Omental fat pad (tissue), 4 donors: ENCODE data around the gene SPATA6L. TPM values are rescaled to one million over a fixed set of nuclear protein-coding genes. Genes with fewer than 3 reads are reported as not detected.

Experiments used
- ATAC-seq: fragments of 150-250 bp; one replicate; pipeline ENCODE4 v1.9.1; 2016; ENCODE audit warnings: mild to moderate bottlenecking, moderate library complexity; ENCODE audit not compliant: low FRiP score
- DNase-seq: peaks from one replicate; pipeline ENCODE4 v3.0.0-alpha.2; 2019; ENCODE audit warnings: low spot score
- total RNA-seq, 4 donors: library from RNA; depleted of rRNA; stranded (reverse); fragments of >200 nt; gene quantifications; one replicate each; pipeline ENCODE4 v1.1.0, GENCODE V29; 2016
- TF ChIP-seq, protein P1 (sequence below), 3 donors: fragments of 450-650 bp; IDR thresholded peaks; one replicate each; pipeline ENCODE4 v1.5.1; 2016 to 2017; ENCODE audit warnings: antibody characterized with exemption in 3 of 3, mild to moderate bottlenecking in 3 of 3, moderate library complexity in 2 of 3

SPATA6L gene, protein sequence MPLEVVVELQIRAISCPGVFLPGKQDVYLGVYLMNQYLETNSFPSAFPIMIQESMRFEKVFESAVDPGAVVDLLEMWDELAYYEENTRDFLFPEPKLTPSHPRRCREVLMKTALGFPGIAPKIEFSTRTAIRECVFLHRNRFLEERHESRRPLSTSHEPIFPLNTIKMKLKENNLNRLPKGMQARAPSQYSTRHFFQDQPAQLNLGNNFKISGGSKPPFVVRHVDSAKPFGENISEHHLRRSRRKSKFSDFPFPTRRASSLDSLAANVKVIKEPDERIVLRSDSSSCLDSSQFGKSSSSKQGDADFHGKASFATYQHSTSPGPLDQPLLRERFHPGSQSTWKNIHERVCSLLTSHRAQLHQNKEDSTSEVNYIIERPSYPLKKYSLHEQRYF
- total RNA-seq: 1 to 10 TPM; 1.3 to 5.5 (median 2.6) TPM

DNA sequence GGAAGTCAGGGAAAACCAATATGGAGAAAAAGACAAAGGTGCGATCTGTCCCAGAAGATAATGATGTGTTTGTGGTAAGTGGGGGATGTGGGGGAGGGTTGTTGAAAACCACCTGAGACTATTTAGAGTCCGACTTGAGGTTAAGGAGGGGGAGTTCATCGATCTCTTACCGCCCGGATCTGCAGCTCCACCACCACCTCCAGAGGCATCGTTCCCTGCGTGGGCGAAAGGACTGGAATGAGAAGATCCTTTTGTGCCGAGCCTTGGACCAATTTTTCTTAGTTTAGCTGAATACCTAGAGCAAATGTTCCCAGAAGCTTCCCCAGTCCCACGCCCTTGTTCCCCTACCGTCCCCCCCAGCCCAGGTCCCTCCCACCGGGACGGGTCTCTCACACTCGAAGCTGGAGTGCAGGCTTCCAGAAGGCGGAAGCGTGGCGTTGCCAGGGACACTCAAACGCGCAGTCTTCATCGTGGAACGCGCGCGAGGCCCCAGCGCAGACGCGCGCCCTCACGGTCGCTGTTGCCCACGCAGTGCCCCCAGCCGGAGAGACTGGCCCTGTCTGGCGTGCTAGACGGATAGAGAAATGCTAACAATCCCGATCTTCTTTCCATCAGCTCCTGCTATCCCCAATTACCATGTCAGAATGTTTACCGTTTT, at the start of gene SPATA6L:
SPATA6L (minus strand) TSS at position 439 of the 658 bp plus-strand sequence; CDS start at position 209, 230 bp downstream.
- DNase-seq: peak; percentile 39
- TF ChIP-seq, protein P1, sequence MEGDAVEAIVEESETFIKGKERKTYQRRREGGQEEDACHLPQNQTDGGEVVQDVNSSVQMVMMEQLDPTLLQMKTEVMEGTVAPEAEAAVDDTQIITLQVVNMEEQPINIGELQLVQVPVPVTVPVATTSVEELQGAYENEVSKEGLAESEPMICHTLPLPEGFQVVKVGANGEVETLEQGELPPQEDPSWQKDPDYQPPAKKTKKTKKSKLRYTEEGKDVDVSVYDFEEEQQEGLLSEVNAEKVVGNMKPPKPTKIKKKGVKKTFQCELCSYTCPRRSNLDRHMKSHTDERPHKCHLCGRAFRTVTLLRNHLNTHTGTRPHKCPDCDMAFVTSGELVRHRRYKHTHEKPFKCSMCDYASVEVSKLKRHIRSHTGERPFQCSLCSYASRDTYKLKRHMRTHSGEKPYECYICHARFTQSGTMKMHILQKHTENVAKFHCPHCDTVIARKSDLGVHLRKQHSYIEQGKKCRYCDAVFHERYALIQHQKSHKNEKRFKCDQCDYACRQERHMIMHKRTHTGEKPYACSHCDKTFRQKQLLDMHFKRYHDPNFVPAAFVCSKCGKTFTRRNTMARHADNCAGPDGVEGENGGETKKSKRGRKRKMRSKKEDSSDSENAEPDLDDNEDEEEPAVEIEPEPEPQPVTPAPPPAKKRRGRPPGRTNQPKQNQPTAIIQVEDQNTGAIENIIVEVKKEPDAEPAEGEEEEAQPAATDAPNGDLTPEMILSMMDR (IDR thresholded peaks at IDR 0.05): no peak
- peak; percentile 55 for ATAC-seq

DNA sequence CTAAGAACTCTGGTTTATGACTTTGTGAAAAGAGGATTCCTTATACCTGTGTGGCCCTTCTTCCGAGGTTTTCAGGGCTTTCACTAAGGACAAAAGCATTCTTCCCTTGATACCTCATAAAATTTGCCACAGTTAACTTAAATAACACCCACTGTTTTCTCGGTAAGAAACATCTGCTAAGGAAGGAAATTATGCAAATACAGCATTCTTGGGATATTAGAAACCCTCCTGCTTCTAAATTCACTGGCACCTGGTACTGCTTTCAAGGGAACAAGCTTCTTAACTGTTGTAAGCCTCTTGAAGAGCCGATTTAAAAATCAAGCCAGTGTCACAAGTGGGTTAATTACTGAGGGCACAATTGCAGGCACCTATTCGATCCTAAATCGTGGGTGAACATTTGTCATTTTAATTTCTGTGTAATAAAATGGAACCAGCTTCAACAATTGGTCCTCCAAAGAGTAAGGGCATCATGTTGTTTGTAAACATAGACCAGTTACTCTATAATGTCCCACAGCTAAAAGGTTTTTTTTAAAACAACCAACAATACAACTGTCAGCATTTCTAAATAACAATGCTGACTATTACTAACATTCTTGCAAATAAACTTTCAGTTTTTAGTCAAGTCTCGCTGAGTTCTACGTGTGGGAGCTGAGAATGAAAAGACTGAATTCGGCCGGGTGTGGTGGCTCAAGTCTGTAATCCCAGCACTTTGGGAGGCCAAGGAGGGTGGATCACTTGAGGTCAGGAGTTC, 48.2 kb upstream of the SPATA6L start:
- DNase-seq (no peak), ATAC-seq (no peak)
- TF ChIP-seq, protein P1 (IDR thresholded peaks at IDR 0.05): no peak

DNA sequence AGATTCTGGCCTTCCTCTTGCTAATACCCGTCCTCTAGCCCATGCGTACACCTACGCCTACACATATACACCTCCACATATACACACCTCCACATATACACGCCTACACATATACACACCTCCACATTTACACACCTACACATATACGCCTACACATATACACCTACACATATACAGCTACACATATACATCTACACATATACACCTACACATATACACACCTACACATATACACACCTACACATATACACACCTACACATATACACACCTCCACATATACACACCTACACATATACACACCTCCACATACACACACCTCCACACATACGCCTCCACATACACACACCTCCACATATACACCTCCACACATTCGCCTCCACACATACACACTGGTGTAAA, 47.6 kb upstream of the SPATA6L start:
- ATAC-seq (no peak), DNase-seq (no peak)

DNA sequence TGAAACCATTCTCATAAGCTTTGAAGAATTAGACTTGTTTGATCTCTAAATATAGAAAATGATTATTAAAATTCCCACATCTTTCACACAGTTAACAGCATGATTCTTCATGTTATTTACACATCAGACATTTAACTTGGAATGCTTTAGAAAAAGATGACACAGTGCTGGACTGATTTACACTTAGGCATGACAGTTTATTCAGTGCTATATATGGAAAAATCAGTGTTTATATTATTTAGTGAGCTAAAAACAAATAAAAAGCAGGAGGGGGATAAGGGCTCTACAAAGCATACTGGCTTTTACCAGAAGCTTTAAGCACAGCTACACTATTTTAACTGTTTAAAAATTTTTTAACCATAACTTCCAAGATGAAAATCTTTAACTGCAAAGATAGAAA, 43.1 kb upstream of the SPATA6L start:
- DNase-seq: no peak
- TF ChIP-seq, protein P1 (IDR thresholded peaks at IDR 0.05): no peak
- no peak for ATAC-seq

More for the DNA sequence above, 47.6 kb upstream of the SPATA6L start:
- TF ChIP-seq, protein P1 (IDR thresholded peaks at IDR 0.05): no peak

GRCh38 chr9:4706971-4707622, 40.8 kb upstream of the SPATA6L start:
- no peak for ATAC-seq

DNA sequence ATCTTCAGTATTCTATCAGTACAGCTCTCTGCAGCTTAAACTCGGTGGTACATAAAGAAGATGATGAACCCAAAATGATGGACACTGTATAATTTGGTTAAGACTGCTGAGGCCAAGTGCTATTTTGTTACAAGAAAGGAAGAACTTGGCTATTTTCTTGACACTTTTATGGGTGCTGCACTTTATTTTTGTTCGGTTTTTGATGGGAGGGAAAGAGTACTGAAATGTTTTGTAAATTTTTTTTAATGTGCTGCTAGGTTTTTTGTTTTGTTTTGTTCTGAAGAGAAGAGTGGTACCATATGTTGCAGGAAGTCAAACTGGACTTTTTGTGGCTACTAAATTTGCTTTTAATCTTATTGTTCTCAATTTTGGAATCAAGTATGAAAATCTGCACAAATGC, 39.7 kb upstream of the SPATA6L start:
- DNase-seq (no peak), ATAC-seq (no peak)
- TF ChIP-seq, protein P1 (IDR thresholded peaks at IDR 0.05): no peak

More at GRCh38 chr9:4706971-4707622, 40.8 kb upstream of the SPATA6L start:
- no peak for DNase-seq
- TF ChIP-seq, protein P1 (IDR thresholded peaks at IDR 0.05): no peak
